NCI-H1105 (cell line): Measurements from ENCODE around the gene WDR1.

ENCODE experiments used
- DNase-seq: peaks from one replicate; lab custom pipeline; 2025; lab: John Stamatoyannopoulos, UW

The WDR1 gene

DNA sequence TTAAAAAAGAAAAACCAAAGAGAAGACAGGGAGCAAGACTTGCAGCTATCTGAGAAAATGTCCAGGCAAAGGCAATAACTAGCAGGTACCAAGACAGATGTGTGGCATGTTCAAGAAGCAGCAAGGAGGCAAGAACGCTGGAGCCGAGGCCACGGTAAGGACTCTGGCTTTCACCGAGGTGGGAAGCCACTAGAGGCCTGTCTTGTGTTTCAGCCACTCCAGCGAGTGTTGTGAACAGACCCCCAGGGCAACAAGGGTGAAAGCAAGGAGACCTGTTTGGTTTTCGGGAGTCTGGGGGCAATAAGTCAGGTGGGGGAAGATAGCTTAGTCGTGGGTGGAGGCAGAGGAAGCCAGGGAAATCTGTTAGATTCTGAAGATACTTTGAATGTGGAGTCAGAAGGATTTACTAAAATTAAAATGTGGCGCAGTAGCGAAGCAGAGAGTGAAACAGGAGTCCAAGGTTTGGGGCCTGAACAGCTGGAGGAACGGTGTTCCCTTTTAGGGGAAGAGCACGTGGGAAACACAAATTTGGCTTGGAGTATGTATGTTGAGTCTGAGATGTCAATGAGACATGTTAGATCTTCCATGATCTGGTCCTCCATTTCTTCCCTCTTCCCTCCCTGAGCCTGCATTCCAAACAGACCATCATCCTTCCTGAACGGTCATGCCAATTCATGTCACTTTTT is 3.1 kb downstream of the WDR1 start:
- DNase-seq = no peak

DNA sequence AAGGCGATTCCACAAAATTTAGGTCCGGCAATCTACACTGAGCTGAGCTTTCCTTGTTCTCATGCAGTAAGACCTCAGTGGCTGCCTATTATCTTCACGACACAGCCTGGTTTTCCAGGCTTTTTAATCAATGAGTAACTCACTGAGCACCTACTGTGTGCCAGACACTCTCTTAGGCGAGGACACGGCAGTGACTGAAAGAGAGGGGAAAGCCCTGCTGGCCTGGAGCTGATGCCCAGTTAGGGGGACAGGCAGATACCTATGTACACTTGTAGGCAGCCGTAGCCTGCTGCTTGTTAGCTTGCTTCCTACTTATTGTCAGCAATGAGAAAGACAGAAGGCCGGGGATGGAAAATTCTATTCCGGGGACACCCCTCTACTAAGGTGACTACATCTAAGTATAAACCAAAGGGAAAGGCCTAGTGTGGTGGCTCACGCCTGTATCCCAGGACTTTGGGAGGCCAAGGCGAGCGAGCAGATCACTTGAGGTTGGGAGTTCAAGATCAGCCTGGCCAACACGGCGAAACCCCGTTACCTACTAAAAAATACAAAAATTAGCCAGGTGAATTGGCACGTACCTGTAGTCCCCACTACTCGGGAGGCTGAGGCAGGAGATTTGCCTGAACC is 3.8 kb downstream of the WDR1 start:
- no peak for DNase-seq

DNA sequence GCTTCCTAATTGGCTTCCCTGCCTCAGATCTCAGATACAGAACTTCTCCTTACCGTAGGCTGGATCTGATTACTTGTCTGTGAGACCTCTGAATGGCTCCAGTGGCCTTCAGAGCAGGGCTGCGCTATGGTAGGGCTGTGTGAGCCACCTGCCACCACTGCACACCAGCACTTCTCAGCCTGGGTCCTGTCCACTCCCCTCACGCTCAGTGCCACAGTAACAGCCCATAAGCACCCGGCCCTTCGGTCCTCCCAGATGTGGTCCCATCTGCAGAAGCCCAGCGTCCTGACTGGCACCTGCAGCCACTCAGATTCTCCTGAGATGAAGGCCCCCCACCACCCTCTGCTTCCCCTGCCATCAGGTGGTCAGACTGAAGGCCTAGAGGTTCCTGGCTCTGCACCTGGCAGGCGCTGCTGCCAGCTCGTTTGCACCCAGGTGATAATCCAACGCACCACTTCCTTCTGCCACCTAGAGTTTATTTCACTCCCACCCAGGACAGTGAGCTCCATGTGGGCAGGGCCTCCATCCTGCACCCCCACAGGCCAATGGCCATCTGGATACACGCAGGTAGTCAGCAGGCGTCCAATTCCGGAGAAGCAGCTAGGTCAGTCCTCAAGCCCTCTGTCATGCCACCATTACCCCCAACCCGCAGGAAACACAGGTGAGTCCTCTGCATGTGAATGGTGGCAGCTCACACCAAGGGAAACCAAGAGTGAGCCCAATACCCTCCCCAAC is 5.4 kb downstream of the WDR1 start:
- DNase-seq = no peak

DNA sequence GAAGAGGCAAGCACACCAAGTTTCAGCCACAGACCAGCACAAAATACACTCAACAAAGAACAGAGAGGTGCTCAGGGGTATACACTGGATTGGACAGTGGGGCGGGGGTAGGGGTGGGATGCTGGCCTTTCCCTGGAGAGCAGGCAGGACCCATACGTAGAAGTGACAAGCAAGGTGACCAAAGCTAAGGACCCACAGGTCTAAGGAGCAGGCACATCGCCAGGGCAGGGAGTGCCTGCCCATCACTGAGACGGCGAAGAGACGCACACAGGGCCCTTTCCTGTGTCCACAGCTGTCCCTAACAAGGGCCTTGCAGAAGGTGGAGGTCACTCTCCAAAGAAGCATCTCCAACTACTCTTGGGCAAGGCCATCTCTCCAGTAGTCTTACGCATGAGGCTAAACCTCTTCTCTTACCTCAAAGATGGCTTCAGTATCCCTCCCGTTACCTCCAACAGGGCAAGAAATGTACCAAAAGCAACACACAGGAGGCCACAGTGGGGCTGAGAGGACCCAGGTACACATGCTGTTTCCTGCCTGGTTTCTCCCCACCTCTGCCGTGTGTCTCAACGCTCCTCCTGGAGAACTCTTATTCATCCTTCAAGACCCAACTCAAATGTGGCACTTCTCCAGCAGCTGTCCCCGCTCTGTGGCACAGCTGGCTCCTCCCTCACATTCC is 6.5 kb downstream of the WDR1 start:
- no peak for DNase-seq

DNA sequence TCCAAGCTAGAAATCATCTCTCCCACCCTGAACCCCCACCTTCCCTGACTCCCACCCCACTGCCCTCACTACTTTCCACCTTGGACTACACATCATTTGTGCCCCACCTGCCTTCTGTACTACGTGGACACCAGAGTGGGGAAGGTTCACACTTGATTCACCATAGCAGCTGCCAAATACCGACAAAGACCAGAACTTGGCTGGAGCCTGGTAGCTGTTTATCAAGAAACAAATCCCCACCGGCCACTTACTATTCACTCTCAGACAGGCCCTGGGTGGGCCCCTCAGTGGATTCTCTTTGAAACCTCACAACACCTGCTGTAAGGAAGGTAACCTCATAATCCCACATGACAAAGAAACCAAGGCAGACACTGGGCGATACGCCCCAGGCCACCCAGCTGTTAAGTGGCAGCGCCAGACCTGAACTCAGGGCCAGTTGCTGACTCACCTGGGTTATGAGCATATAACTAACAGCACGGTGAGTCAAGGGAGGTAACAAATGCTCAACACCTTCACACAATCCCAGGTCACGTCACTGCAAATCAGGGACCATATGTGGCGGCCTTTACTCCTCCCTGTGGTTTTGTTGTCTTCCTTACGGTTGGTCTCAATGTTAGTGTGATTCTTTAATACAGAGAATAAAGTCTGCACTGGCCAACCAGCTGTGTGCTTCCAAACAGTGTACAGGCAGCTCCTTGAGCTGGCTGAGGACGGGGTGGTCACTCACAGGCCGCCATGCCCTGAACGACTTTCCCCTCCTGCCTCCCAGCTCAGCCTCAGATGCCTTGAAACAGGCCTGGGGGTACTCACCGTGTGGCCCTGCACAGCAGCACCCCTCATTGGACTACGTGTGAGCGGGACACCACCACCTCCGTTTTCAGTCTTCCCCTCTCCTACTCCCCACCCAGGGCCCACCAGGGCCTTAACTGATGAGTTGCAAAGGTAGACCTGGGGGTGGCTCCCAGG is 7.5 kb downstream of the WDR1 start:
- no peak for DNase-seq

DNA sequence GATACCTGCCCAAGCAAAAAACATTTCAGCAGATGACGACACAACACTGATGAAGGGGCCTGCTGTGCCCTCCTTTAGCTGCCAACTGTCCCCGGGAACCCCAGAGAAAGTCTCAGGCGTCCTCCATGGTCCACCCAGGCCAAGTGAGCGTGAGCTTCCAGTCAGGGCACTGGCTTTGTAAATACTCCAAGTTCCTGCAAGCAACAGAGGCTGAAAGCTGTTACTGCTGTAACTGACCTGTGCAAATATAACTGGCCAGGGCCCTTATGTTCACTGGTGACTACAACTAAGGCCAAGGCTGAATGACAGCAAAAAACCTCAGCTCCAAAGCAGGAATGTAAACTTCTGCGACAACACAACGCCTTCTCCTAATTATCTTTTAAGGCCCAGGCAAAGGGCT is 8.2 kb downstream of the WDR1 start:
- no peak for DNase-seq

DNA sequence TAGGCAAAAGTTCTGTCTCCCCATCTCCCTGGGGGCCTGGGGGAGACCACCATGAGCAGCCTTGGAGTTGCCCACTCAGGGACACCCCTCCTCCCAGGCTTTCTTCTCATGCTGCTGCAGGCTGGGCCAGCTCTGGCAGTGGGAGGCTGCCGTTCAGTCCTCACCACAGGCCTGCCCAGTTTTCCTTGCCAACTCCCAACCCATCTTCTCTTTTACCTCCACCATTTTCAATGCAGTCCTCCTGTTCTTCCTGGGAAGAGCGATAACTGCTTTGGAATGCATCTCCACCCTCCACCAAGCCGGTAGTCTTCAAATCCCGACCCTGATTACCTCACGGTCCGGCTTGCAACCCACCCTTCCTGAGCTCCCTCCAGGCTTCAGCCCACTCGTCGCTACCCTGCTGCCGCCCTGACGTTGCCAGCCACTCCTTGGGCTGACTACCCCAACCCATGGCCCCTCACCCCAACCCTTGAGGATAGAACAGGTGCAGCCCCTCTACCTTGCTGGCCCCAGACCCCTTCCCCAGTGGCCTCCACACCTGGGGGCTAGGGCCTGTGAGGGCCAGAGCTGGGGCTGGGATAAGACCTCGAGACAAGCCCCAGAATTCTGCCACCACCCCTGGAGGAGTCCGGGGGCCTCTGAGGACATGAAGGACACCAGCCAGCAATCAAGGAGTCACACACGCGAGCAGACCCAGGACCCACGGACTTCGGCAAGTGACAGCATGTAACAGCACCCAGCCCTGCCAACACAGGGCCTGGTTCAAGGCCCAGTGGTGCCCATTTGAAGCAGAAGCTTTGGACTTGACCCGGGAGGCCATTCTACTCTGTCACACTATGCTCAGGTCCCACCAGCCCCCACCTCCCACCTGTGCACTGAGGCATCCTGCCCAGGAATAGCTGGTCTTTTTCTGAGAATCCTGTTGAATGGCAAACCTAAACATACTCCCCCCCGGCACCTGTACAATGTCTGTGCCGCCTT is 9.2 kb downstream of the WDR1 start:
- DNase-seq = no peak

DNA sequence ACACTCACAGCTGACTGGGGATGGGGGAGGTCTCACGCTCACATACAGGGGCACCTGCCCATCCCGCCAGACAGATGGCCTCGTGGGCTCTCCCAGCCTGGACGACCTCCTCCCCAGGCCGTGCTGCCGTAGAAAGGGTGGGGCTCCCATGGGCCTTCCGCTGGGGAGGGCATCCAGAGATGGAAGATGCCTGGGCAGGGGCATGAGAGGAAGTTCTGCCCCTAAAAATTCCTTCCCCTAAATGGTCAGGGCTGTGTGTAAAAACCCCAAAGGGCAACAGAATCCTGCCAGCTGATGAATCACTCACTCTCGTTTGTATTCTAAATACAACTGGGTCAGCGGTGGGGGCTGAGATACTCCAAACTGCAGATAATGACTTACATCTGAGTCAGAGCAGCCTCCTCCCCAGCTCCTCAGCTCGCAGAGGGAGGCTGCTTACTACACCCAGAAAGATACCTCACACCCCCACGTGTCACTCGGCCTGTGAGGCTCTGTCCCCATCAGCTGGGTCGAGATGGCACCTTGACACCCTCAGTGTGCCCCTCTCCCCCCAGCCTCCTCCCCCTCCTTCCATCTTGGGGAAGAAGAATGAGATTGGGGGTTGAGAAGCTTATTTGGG is 10.1 kb downstream of the WDR1 start:
- DNase-seq = no peak

DNA sequence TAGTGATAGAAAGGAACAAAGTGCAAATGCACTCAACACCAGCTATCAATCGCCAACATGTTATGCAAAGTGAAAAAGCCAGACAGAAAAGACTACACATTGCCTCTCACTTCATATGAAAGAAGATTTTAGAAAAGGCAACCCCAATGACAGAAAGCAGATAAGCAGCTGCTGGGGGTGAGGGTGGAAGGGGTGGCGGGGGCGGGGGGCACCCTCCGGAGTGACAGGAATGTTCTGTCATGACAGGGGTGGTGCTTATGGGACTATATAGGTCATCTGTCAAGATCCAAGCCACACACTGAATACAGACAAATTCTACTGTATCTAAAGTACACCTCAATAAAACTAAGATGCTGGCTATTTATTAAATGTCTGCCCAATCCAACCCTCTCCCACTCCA is 10.7 kb downstream of the WDR1 start:
- DNase-seq = no peak

DNA sequence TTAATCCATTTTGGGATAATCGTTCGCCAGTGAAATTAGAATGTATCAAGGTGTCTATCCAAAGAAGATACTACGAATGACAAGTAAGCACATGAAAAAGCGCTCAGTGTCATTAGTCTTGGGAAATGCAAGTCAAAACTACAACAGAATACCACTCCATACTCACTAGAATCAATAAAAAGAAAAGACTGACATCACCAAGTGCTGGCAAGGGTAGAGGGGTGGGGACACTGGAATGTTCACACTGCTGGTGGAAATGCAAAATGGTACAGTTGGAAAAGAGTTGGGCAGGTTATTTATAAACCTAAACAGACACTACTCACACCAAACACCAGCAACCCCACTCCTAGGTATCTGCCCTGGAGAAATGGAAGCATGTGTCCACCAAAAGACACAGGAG is 11.2 kb downstream of the WDR1 start:
- no peak for DNase-seq

DNA sequence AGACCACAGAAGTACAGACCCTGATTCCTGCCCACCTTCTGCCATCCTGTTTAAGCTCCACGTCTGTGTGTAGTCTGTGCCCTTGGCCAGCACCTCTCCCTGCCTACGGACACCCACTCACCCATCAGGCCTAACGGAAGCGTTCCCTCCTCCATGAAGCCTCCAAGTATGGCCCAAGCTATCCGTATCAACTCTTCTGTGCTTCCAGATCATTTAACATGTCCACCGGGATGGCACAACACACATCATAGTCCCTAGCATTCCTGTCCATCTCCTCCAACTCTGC is 11.7 kb downstream of the WDR1 start:
- DNase-seq = no peak

DNA sequence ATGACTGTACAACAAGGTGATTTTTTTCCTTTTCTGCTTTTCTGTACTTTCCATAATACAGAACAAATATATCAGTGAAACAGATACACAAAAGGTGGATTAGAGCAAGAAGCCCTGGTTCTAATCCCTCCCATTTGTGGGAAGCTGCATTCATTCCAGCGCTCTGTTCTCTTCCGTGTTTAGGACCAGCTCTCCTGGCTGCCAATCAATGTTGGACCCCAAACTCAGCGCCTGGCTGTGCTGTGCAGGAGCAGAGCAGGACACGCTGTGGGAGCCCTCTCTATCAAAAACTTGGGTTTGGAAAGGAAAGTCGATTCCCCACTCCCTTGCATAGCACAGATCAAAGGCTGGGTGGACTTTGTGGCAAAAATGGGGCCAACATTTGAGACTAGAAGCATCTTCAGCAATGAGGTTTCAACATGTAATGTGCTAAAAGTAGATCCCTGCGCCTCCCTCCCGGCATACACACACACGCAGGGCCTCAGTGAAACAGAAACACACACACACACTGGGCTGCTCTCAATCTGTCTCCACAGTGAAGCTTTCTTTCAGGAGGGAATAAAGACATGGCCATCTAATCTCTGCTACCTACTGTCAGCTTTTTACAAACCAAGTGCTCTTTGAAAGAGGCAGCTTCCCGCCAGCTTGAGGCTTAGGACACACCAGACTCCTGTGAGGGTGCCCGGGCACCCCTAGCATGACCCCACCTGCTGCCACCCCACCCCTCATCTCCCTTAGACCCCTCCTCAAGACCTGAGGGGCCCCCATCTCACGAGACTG is 12.2 kb downstream of the WDR1 start:
- DNase-seq = no peak

DNA sequence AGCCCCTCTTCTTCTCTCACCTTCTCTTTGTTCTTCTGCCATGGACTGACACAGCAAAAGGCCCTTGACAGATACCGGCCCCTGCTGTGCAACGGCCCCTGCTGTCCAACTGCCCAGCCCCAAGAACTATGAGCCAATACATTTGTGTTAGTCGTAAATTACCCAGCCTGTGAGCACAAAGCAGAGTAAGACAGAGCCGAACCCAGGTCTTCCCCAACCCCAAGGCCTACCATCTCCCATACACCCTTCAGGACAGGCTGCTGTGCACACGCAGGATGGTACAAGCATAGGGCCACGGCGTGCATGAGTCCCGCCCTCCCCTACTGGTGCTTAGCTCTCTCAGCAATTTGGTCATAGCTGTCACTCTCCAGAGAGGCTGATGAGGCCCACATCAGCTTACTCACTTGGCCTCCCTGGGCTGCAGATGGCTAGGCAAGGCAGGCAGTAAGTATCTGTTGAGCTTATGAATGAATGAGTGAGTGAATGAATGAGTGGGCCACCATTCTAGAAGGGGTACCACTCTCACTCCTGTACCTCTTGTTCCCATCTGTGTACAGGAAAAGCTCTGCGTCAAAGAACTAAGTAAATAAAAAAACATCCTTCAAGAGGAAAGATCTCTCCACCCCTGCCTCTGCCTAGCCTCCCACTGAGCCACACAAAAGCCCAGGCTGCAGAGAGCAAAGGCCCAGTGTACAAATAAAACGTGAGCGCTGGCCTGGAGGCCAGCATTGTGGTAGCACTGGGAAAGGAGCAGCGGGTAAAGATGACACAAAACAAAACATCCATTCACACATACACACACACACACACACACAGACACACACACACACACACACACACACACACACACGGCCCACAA is 13.9 kb downstream of the WDR1 start:
- no peak for DNase-seq

DNA sequence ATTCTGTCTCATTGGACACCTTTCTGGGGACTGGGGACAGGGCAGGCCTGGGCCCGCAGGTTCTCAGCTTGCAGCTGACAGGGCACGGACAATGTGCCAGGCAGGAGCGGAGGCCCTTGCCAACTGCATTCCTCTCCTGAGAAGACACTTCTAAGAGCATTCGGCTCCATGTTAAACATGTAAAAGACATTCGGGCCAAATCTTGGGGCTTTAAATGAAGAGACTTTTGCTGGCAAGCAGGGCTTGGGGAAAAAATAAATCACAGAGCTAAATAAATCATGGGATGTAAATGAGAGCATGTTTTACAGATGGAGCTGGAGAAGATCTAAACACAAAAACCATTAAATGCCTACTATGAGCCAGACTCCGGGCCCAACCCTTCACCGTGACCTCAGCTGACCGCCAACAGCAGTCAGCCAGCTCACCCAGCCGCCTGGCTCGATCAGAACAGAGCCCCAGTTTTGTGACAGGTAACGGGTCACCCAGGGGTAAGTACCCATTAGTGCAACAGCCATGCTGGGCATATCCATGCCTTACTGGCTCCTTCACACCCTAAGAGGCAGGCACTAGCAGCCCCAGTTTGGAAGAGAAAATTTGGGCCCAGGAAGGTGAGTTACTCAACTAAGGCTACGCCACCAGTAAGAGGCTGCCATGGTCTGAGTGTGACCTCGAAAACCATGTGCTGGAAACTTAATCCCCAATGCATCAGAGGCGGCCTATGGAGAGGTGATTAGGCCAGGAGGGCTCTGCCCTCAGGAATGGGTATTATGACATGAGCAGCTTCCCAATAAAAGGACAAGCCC is 14.7 kb downstream of the WDR1 start:
- DNase-seq = no peak

DNA sequence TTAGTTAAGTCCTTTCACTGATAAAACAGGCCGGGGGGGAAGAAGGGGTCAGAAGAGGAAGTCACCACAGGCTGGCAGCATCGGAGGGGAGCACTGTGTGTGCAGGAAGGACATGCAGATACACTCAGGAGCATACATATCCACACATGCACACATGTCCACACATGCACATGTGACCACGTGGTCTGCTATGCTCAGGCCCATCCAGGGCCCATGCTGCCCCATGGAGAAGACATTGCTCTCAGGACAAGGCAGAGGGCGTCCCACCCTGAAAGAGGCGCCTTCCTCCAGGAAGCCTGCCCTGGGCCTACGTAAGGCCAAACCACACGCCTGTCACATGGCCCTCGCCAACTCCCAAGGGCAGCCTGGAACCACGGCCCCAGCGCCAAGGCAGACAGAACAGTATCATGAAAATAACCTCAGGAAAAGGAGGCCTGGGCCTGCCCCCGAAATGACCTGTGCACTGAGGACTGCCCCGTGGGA is 15.8 kb downstream of the WDR1 start:
- no peak for DNase-seq

DNA sequence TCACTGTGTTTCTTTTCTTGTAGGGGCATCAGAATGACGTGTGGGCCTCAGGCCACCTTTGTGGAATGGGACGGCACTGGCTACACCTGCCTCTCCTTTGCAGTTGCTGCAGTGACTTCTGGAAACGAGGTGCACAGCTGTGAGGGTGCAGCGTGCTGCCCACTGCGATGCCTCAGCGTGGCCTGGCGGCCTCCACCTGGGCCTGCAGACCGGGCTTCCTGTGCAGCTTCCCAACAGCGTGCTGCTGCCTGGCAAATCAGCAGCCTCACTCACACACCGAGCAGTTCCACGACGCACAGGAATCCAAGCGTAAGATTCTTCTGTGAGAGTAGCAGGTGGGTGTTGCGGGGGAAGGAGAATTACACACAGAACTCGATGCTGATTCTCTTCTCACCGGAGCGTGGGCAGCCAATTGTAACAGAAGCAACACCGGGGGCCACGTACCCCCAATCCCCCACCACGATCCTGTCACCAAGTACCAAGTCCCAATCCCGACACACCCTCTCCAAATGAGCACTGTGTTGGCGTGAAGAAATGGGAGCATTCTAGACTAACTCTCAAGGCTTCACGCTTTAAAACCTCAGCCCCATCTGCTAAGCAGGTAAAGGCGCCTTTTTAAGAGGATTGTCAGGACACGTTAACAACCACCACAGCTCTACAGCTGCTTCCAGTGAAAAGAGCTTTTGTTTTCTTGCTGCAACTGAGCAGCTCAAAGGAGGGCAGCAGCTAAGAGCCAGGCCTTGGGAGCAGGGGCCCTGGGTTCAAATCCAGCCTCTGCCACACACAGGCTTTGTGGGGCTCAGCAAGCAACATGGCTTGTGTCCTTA is 16.9 kb downstream of the WDR1 start:
- no peak for DNase-seq

DNA sequence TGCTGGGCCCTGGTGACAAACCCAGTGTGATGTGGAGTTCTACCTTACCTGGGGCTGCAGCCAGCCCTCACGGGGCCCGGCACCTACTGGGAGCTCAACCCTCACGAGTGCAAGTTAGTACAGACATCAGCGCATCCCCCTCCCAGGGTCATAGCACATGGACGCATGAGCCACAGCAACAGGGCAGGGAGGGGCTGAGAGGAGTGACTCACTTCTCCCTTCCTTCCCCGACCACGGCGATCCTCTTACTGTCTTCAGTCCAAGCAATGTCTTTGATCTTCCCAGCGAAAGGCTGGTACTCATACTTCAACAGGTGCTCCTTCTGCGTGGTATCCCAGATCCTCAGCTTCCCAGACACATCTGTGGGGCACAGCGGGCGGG is 17.8 kb downstream of the WDR1 start:
- no peak for DNase-seq
